NCI-H2196 (cell line): ENCODE results near the gene GMEB2.
A peak's percentile ranks its signal among the peaks of the same experiment; 100 is the strongest.

Experiments
- DNase-seq: peaks from one replicate; lab custom pipeline; 2025; ENCODE audit not compliant: unreplicated experiment; lab: John Stamatoyannopoulos, UW

Gene GMEB2

GRCh38 chr20:63590218-63591146 lies 36.4 kb downstream of the GMEB2 start:
- no peak for DNase-seq

DNA sequence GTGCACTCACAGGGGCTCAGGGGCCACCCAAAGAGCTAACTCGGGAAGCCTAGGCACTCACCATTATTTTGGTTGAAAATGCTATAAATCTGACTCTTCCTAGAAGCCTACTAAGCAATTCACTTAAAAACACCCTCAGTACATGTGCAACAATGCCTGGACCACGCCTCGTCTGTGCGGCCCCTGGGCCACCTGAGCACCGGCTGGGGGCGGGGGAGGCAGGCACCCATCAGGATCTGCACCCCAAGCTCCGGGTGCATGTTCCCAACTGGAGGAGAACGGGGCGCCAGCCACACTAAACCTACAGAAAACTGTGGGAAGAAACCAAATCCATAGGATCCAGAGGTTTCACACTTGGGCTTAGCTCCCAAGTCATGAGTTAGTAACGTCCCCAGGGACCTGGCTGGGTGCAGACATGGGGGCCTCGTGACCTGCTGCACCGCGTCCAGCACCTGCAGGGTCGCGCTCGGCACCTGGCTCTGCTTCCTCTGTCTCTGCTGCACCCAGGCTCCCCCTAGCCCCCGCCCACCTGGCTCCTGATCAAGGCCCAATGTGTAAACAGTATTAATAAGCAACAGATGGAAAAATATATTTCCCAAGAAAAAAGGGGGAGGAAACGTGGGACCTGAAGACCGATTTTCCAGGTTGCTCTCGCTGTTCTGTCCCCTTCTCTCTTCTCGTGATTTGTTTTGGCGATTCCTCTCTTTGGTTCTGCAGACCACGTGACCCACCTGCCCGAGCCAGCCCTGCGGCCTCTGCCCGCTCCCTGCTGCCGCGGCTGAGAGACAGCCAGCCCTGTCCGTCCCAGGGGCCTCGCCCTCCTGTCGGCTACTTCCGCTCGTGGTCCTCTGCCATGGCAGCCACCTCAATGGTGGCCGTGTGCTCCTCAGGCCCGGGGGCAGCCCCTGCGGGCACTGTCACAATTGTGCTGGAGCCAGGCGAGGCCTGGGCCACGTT lies 37.4 kb downstream of the GMEB2 start:
- DNase-seq, result no peak

GRCh38 chr20:63588641-63589041 lies 38.3 kb downstream of the GMEB2 start:
- DNase-seq, result no peak

DNA sequence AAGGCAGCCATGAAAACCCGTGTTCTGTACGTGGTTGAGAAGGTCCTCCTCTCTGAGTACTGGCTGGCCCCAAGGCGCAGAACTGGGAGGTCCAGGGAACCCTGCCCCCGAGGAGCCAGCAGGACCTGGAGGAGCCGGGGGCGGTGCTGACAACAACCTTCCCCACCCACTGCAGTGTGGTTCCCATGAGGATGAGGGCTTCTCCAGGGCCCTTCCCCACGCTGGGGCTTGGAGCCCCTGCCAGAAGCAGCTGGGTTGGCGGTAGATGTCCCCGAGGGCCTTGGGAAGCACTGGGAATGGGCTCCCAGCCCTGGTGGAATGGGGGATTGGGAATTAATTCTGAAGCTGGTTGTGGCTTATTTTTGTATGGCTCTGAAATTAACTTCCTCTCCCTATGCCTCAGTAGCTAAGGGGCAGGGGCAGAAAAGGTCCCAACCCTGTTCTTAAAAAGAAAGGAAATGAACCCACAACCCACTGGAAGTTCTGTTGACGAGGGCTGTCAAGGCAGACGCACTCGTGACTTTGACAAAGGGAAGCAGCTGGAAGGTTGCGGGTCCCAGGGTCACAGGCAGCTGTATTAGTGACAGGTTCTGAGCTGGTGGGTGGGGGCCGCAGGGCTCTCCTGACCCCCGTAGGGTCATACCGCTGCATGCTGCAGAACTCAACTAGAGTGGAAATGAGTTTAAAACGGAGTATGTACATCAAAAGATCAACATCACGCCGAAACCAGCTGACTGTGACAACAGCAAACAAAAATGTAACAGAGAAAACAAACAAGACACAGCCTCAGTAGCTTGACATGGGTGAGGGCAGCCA lies 38.9 kb downstream of the GMEB2 start:
- DNase-seq, result no peak

DNA sequence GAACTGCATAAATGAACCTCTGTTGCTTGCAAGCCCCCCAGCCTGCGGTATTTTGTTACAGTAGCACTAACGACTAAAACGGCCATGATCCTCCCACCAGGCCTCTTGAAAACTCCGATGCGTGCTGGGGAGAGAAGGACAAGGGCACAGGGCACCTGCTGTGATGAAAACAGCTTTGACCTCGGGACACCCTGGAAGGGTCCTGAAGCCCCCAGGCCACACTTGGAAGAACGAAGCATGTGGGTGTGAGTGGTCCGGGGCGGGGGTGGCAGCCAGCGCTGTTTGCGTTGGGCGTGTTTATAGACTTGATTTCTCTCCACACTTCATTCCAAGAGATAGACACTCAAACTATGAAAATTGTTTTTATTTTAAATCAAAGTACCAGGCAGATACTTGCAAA lies 39.6 kb downstream of the GMEB2 start:
- DNase-seq, result no peak

DNA sequence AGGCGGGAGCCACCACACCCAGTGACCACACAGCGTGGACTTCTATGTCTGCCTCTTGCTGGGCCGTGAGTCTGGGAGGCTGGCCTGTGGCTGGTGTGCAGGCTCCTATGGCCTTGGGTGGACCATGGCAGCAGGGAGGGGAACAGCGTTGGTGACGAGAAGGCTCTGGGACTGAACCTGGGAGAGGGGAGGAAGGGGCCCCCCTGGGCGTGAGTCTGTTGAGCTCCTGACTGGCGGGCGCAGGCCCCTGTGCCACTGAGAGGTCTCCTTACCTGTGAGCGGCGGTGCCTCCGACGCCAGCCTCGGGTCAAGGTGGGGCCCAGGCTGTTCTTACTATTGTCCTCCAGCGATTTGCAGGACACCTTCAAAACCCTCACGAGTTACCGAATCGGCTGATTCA lies 40.1 kb downstream of the GMEB2 start:
- no peak for DNase-seq

- DNase-seq, result no peak
These were observed 41.0 kb downstream of the GMEB2 start for GRCh38 chr20:63585616-63586565.

GRCh38 chr20:63582382-63583063 lies 44.4 kb downstream of the GMEB2 start:
- no peak for DNase-seq

DNA sequence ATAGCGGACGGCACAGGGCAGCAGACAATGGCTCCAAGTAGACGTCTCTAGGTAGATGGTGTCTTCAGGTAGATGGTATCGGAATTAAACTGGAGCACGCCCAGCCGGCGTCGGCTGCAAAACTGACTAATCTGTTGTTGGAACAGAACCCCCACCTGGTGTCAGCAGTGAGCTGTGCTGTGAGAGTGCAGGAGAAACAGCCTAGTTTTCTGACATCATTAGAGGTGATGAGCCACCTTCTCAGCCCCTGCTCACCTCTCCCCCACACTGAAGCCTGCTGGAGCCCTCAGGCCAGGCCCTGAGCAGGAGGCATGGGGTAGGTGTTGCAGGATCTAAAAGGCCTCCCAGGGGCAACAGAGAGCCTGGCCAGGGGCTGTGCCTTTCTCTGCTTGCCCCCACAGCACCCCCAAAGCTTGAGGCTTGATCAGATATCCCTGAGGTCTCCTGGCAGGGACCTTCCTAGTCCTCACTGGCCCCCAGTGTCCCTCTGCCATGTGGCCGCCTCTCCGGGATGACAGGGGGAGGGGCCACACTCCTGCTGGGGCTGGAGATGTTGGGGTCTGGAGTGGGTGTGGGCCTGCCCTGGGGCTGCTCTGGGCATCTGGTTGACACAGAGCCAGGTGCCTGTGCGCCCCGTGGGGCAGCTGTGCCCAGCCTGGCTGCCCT lies 46.0 kb downstream of the GMEB2 start:
- peak; percentile 59 for DNase-seq

GRCh38 chr20:63579017-63579694 lies 47.7 kb downstream of the GMEB2 start:
- DNase-seq, result no peak

DNA sequence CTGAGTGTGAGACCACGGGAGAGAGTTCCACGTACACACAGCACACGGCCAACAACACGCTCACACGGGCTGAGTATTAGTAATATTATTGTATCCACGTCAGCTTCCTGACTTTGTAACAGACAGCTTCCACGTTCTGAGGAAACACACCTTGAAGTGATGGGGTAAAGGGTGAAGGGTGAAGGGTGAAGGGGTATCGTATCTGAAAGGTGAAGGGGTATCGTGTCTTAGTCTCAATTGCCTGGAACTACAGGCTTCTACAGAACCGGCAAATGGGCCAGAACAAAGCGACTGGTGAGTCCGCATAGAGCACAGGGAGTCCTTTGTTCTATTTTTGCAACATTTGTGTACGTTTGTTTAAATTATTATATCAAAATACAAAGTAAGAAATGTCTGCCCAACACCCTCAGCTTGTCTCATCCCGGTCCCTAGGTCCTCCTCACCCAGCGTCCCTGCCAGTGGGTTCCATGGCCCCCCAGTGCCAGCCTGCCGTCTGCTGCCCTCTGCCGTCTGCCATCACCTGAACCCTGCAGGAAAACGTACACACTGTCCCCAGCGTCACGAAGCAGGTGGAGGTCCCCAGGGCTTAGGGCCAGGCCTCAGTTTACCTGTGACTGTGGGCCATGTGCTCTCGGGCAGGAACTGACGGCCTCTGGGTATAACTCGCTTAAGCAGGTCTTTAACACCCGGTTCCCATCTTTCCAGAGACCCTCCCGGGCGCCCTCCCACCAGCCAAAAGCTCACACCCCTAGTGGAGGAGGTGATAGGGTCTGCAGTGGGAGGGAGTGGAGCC lies 48.5 kb downstream of the GMEB2 start:
- no peak for DNase-seq

- no peak for DNase-seq
These were observed 49.5 kb downstream of the GMEB2 start for GRCh38 chr20:63577317-63577894.

- DNase-seq, result no peak
These were observed 50.6 kb downstream of the GMEB2 start for GRCh38 chr20:63576311-63576710.

GRCh38 chr20:63574829-63575743 lies 51.8 kb downstream of the GMEB2 start:
- no peak for DNase-seq

- peak; percentile 73 for DNase-seq
These were observed 52.6 kb downstream of the GMEB2 start, which contains the start of gene HELZ2 for GRCh38 chr20:63574156-63574828. HELZ2 (minus strand) TSS chr20:63574239; CDS start chr20:63572385, 1,854 bp downstream.
